Fibroblast of upper back skin (primary cell): Measurements from ENCODE around the gene DNHD1.

Experiments
- DNase-seq: peaks from one replicate; pipeline ENCODE4 v3.0.0-alpha.2; 2013

DNHD1 gene, protein sequence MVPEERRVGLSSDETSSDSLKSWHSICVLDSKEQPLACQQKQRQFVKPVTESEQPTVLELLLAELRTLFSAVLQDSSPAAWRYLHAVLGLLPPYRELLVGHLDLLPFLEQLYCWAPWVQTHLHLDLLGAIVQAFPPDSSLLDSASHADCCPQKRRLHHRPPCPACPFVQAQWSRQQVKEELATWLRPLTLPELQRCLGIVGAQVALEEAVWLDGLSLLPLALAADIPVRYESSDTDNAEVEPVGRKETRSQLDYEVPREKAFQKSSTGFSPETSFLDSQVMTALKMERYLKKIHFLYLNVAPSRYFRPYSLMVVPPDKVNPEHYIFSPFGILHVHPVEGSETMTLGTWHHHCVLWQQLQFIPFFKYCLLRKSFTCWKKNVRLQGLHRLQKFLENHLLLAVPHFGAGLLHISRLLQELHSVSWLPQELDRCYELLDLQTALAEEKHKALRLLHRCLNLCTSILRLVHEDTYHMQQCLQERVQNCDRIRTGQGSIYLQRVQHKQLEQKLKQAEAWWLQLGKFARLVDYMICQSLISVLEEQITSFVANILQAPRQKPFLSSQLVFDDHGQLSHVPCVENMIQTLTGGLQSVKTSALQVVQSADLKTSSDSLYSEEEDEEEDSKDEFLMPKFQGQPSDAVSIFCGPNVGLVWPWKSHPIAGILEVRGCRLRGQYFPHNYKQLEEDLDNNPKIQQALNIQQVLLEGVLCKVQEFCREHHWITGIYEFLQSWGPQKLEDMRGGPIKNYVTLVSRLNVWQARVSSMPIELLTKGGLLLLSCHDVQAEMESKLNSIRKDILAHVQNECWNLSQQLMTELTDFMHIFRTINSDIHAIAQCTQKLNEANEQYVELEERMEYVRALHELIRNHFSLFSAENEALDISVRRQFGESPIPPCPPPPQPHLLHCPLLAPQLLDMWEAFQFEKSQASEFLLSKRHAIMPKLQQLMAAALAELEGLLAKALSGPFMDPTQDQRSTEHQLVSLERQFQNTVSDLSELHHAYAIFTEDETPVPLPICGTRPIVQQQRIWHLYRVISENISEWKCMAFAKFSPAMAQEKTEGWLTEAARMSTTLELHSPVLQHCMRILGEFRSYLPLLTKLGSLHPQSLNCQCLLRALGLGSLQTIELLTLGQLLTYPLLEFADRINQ (N-terminal part only)

DNA sequence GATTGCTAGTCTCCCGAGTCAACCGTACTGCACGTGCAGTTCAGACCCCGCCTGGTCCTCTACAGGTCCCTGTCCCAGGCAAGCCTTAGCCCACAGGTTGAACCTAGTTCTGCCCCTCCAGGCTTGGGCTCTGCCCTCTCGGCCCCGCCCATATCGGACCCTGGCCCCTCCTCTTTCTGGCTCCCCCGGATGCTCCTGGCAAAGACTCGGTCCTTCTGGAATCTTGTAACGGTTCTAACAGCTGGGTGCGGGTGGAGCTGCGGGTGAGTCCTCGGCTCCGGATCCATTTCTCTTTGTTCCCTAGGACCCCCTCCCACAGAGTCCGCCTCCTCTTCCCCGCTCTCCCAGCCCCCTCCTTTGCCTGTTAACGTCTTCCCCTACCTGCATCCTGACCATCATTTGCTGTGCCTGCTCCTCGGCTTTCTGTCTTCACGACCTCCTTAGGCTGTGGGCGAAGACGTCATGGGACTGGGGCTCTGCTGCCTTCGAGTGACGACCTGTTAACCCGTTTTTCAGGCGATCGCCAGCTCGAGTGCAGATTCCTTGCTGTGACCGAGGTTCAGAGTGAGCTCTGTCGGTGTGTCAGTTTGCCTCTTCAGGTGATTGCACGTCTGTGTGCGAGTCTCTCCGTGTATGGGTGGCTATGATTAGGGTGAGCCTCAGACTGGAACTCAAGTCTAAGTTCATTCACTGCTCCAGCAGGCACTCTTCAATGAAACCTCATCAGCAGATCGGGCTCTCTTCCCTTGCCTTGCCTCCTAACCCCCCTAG lies at the start of gene DNHD1:
Gene DNHD1 (plus strand): TSS at position 212 of the 771 bp plus-strand sequence. CDS start 936 bp downstream, outside the sequence.
- no peak for DNase-seq

DNA sequence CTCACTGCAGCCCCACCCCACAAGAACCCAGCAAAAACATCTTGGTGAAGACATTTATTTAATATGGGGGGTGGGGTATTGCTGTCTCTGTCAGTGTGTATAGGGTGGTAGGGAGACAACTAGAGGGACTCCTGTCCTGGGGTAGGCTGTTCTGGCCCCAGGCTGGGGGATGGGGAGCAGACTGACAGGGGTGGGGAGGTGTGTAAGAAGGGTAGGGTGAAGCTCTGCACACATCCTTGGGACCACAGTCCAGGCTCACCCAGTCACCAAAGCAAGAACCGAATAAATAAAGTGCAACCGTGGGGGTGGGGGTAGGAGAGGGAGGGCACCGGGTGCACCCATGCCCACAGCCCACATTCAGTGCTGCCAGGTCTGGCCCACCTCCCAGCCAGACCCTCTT lies 48.5 kb upstream of the DNHD1 start:
- no peak for DNase-seq

DNA sequence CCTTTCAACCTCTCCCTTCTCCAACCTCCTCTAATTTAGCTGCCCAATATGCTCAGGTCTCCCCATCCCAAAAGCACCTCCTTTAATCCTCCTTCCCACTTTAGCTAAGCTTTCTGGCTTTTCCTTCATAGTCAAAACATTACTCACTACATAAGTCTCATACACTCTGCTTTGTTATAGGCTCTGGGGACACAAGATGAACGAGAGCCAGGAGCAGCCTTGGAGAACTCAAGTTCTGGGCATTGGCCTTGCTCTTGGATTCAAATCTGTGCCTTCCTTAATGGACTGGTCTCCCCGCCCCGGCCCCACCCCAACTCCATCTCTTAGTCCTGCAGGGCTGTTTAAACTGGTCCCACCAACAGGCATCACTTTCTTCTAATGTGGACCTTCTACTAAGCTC lies 44.9 kb upstream of the DNHD1 start:
- peak; percentile 39 for DNase-seq

DNA sequence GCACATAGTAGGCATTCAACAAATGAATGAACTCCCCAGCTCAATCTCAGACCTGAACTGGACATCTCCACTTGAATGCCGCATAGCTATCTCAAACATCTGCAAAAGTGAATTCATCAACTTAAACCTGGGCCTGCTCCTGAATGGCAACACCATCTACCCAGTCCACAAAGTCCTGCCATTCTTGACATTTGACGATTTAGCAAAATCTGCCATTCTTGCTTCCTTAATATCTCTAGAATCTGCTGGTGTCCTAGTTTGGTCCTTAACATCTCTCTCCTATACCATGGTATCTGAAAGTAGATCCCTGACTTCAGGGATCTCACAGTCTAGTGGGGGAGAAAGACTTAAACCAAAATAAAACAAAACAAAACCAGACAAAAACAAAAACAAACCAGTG lies 43.9 kb upstream of the DNHD1 start:
- DNase-seq: no peak

DNA sequence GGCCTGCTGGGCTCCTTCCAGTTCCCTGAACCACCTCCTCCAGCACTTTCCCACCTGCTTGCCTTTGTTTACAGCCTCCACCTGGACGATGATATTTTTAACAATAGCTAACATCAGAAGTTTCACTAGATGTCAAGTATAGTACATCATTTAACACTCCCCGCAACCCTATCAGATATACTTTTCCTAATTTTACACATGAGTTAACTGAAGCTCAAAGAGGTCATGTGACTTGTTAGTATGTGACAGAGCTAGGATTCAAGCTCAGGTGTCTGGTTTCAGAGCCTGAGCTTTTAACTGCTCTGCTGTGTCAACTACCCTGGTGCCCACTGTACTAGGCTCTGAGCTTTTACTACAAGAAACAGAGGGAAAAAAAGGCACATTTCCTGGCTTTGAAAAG lies 42.0 kb upstream of the DNHD1 start:
- DNase-seq: no peak

DNA sequence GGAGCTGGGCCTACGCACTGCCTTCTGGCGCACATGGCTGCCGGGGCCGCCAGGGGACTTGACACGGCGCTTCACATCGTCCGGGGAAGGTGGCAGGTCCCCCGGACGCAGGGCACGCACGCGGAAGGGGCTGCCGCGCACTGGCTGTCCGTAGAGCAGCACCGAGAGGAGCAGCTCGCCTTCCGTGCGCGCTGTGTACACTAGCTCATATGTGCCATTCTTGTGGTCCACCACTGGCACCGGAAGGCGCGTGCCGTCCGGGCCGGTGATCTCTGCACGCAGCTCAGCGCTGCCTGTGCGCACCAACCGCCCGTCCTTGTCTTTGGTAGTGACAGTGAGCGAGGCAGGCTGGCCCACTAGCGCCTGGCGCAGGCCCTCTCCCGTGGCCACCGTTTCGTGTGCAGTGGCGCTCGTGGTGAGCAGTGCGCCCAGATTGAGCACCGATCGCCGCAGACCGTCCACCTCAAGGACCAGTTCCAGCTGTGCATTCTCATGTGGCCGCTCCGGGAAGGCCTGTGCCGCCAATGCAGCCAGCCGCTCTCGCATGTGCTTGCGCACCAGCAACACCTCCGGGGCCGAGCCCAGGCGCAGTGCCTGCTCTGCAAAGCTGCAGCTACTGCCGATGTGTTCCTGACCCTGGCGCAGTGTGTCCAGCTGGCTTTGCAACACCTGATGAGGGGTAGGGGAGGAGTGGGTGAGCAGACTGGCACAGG lies 40.6 kb upstream of the DNHD1 start:
- no peak for DNase-seq

DNA sequence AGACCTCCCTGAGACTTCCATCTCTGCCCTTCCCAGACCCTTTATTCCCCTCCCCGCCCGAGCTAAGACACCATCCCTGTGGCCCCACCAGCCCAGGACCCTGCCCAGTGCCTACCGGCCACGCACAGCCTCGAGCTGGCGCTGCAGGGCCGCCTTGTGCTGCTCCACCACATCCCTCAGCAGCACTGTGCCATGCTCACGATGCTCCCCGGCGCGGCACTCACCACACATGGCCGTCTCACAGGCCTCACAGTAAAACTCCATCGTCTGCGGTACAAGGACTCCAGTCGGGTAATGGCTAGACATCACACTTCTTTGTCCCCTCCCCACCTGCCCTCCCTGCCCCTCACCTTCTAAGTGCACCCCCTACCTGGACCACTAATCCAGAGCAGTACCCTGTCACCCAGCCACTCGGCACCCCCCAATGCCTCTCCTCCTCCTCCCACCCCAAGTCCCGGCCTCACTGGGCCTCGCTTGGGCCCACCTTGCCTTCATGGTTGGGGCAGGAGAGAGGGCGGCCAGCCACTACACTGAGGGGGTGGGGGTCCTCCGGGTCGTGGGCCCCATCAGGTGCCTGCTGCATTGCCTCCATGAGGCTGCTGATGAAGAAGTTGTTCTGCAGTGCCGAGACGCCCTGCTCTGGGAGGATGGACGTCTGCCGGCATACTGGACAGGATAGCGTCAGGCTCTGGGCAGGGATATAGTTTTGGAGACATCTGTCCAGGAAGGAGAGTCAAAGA lies 39.3 kb upstream of the DNHD1 start:
- no peak for DNase-seq

DNA sequence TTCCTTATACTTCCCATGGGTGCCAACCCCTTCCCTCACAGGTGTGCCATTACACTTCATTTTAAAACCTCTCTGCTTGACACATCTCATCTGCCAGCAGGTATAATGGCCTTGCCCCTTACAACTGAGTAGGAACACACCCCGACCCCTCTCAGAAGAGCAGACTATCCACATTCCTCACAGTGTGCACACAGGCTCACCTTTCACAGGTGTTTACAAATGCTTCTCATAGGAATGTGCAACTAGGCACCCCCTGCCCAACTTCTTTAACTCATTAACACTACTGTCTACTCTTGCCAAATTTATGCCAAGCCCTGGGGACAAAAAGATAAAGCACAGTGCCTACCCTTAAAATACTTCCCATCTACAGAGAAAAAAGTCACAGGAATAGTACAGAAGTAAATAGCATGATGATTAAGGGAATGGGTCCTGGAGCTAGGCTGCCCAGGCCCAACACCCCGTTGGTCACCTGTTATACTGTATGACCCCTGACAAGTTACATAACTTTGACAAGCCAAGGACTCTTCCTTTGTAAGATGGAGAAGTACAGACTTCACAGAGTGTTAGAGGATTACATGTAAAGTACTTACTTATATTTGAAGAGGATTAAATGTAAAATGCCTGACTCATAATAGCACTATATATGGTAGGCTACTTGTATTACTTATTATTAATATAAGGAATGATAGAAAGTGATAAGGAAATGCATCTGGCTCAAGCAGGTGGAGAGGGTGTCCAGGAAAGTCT lies 38.6 kb upstream of the DNHD1 start:
- no peak for DNase-seq

DNA sequence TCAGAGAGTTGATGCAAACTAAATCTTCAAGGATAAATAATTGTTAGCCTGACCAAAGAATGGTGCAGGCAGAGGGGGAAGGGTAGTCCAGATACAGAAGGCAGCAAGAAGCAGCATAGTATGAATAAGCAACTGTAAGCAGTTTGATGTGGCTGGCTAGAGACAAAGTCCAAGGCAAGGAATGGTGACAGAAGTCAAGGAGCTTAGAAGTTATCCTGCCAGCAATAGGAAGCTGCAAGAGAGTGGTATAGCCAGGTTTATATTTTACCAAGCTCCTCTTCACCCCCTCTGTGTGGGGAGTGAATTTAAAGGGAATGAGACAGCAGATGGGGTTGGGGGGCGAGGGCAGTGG lies 38.0 kb upstream of the DNHD1 start:
- no peak for DNase-seq

DNA sequence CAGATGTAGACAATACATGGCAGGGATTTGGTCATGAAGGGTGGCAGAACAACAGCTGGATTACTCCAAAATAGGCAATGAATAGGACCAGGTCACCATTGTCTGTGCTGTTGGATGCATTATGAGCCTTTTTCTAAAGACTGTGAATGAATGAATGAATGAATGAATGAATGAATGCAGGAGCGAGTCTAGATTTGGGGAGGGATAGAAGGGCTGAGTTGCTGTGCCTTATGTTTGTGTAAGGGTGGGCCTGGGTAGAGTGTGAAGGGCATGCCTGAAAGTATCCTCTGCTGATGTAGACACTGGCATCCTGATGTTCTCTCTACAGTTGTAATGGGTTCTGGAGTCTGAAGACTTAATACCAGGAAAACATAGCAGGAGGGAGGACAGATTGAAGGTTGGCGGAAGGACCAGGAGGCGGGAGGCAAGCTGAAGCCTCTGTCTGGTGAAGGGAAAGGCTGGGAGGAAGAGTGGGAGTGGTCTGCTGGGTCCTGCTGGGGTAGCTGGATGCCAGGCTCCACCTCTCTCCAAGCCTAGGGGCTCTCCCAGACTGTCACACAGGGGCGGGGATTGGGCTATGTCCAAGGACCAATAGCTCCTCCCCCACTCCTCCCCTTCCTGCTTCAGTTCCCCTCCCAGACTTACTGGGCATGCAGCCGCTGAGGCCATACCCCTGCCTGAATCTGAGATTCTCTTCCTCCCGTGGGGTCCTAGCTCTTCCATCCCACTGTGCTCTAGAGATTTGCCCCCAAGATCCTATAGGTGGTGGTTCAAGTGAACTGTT lies 28.2 kb upstream of the DNHD1 start:
- DNase-seq: peak; percentile 82

DNA sequence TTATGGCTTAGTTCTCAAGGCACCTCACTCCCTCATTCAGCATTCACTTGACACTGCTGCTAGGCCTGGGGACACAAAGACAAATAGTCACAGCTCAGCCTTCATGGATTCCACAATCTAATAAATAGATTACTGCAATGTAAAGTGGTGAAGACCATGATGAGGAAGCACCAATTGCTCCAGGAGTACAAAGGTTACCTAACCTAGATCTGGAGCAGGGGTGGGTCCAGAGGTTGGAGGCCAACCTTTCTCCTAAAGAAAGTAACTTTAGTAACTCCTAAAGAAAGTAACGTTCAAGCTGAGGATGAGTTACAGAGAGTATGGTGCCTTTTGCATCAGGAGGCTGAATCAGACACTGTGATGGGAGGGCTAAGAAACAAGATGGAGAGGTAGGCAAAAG lies 27.5 kb upstream of the DNHD1 start:
- no peak for DNase-seq

DNA sequence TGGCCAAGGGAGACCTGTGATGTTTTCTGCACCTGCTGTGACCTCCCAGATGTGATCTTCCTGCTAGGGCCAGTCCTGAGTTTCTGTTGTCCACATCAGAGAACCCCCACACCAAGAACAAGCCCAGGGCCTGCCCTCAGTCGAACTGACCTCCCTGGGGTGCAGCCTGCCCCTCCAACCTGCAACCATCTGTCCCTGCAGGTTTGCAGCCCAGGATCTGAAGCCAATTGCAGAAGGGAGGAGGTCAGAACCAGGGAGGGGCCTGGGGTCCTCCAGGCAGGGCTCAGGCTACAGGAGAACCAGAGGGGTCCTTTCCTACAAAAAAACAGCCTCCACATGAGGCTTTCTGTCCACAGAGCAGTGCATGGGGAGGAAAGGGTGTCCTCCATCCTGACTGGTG lies 24.1 kb upstream of the DNHD1 start:
- no peak for DNase-seq

DNA sequence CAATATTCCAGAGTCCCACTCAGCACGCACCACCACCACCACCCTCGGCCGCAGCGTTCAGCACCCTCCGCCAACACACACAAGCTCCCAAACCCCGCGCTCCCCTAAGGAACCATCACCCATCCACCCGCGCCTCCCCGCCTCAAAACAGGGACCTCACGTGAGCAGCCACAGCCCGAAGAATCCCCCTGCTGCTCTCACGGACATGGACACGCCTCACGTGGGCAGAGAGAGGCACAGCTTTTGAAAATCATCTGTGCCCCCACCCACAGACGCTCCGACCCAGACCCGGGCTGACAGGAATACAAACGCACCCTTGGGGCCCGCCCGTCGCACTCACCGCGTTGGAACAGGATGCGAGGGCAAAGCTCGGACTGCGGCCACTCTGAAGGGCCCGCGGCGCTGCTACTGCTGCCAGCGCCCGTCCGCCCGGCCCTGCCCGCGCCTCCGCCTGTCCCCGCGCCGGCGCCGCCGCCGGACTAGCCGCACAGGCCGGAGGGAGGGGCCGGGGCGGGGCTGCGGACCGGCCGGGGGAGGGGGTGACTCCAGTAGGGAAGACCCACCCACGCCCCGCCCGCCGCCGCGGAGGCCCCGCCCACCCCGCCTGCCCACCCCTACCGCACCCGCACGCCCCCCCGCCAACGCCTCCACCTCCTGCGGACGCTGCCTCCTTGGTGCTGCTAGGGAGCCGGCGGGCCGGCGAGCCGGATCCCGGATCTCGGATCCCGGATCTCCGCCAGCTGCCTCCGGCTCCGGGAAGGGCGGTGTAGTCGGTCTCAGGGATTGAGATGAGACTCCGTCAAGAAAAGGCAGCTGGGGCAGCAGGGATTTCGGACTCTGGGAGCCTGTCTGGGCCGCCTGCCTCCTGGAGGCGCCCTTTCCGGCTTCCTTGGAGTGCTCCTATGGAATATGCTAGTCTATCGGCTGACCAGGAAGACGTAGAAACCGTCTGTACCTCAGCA lies 23.3 kb upstream of the DNHD1 start, which contains the start of gene TRIM3:
Gene TRIM3 (minus strand): TSS at position 491 of the 962 bp plus-strand sequence. CDS start 8,246 bp downstream, outside the sequence.
- peak; percentile 88 for DNase-seq

DNA sequence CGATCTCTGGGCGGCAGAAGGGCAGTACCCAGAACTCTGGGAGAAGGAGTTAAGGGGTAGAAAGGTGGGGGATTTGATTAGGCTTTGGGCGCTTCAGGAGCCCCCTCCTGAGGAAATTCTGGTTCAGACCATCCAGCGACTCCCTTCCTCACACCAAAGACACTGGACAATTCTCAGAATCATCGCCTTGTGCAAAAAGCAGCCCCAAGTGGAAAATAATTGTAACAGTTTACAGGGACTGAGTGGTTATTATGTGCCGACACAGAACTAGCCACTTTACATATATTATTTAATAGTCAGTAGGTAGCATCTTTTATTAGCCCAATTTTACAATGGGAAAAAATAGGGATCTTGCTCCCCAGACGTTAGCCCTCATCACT lies 22.7 kb upstream of the DNHD1 start:
- no peak for DNase-seq

DNA sequence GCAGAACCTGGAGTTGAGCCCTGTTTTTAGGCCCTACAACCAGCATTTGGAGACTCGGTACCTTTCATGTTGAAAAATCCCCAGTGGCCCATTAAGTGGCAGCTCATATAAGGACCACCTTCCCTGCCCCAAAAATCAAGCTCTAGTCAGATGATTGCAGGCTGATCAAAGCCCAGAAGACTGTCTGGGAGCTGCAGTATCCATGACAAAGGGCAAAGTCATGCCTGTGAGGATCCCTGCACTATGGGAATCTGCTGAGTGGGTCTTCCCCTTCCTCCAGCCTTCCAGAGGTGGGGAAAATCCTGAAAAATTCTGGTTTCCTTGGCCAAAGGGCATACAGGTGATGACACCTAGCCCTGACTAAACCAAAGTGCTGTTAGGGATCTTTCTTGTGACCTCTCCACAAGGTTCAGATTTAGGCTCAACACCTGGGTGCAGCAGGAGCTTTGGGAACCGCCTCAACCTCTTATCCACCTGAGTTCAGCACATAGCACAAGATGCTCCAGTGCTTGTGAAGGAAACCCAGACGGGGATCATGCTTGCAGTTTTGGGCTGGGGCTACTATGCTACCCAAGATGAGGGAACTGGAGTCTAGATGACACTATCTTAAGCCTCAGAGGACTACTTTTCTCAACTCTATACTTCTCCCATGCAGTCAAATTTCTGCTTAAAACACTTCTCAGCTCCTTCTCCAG lies 22.1 kb upstream of the DNHD1 start:
- DNase-seq: no peak

DNA sequence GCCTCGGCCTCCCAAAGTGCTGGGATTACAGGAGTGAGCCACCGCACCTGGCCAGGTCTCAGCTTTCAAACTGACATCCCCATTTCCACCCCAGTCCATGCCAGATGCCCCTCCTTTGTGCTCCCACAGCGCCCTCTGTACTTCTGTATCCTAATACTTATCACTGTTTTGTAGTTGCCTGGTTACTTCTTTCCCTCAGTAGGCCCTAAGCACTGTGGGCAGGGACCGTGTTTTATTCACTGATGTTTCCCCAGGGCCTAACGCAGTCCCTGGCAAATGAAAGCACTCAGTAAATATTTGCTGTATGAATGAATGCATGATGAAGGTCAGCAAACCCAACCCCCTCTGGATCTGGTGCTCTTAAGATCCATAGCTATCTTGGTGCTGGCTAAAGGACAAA lies 21.1 kb upstream of the DNHD1 start:
- DNase-seq: no peak

DNA sequence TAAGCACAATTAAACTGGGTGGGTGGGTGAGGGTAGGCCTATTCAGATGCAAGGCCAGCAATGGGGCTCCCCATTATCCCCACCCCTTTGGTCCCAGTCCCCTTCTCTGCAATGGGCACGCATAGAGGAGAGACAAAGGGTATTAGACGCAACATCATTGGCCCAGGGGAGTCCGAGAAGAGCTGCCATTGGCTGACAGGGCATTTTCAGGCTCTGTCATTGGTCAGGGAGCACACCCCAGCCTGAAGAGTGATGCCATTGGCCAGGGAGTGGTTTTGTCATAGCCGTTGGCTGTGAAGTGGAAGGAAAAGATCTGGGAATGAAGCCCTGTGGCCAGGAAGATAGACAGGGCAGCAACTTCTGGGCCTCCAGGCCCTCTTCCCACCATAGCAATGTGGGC lies 20.5 kb upstream of the DNHD1 start:
- DNase-seq: no peak
